ENCODE results near the gene ATP1A1.

Gene ATP1A1

DNA sequence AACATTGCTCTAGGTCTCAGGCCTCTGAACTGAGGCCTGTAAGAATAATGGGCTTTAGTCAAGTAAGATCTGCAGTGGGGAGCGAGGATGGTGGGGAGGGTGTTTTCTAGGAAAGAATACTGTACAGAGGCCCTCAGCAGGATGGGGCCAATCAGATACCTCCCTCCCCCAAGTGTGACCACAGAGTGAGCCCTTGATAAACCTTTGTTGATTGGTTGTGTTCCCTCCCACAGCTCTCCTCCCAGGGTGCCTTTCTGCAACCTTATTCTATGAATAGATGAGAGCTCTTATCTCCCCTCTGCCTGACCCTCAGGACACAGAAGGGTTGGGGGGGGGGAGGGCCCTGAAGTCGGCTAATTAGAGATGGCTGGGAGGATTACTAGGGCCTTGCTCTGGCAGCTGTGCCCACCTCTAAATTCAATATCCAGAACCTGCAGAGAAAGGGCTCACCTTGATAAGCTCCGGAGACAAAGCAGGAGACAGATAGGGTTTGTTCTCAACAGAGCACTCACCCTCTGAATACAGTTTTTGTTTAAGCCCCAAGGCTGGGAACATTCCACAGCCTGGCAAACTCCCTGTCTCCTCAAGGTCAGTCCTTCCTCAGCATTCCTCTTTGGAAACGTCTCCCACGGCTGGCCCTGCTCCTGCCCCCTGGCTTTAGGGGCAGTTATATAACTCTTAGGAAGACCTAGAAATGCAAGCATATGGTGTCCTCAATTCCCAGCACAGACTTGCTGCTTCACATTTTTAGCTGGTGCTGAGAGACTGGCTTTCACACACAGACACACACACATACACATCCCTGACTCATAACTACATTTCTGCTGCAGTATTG is 42.9 kb downstream of the ATP1A1 start:
- DNase-seq: no peak

DNA sequence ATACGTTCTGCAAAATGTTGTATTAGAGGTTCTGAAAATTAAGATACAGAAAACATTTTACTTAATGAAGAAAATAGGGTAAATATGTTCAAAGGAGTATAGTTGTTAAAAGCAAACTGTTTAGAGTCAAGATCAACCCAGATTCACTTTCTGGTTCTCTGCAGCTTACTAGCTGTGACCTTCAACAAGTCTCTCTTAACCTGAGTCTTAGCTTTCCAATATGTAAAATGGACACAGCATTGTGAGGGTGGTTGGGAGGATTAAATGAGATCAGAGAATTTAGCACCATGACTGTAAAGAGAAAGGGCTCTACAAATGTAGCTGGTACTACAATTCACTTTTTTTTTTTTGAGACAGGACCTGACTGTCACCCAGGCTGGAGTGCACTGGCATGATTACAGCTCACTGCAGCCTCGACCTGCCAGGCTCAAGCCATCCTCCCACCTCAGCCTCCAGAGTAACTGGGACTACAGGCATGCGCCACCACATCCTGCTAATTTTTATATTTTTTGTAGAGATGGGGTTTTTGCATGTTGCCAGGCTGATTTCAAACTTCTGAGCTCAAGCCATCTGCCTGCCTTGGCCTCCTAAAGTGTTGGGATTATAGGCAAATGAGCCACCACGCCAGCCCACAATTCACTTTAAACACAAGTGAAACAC is 43.9 kb downstream of the ATP1A1 start:
- no peak for DNase-seq

DNA sequence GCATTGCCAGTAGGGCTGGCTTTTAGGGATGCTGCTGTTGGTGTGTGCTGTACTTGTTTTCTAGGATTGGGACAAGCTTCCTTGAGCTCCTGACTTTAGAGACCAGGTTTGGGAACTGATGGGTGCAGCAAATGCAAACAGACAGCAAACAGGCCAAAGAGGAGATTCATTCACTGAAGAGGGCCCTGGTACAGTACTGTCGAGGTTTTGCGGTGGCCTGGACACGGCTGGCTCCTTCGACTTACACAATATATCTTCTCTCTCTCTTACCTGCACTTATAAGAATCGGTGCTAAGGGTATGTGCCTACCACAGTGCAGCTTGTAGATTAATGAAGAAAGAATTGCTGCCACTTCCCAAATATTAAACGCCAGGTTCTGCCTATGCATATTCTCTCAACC is 44.6 kb downstream of the ATP1A1 start:
- DNase-seq: no peak

- peak; percentile 84 to 87 for DNase-seq
Observed at GRCh38 chr1:116418091-116418830, 45.2 kb downstream of the ATP1A1 start.

- no peak for DNase-seq
Observed at GRCh38 chr1:116420417-116421200, 47.6 kb downstream of the ATP1A1 start.

DNA sequence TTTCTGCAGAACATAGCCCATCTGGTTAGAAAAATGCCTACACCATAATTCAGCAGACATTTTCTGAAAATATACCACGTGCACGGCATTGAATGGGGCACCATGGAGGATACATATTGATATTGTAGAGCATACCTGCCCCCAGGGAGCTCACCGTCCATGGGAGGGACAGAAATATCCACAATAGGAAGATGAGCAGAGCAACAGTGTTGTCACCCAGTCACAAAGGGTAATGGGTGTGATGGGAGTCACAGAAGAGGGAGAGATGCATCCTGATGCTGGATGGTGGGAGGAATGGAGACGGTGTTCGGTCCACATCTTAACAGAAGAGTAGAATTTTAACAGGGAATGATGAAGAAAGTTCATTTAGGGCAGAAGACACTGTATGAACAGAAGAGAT is 51.4 kb downstream of the ATP1A1 start:
- DNase-seq: no peak

DNA sequence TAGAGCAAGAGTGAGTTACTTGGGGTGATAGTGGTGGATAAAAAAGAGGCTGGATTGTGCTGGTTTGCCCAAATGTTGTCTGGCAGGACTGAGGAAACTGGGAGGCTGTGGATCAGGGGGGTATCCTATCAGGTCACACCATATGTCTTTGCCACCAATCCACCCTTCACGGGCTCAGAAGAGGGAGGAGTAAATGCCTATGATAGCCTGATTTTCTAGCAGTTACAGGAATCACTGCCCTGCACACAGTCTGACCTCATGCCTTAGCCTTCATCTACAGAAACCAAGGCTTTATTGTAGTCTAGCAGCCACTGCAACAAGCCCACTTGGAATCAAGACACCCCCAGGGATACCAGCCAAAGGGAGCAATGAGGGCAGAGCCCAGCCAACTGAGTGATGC is 51.8 kb downstream of the ATP1A1 start:
- DNase-seq: no peak

- no peak for DNase-seq
Observed at GRCh38 chr1:116425987-116426386, 52.9 kb downstream of the ATP1A1 start.

DNA sequence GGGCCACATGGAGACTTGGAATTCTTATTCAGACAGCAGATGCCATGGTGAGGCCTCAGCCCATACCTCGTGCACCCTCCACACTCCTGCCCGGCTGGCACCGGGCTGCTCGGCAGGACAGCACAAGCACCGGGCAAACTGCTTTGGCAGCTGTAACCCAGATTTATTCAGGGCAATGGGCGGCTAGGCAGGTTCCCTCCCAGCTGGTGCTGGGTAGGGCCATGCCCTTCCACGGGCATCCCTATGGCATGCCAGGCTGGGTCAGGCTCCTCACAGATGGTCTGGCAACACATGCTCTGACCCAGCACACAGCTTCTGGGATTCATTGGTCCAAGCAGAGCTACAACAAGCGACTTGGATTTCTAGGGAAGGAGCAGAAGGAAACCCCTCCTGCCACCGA is 53.4 kb downstream of the ATP1A1 start:
- DNase-seq: no peak

DNA sequence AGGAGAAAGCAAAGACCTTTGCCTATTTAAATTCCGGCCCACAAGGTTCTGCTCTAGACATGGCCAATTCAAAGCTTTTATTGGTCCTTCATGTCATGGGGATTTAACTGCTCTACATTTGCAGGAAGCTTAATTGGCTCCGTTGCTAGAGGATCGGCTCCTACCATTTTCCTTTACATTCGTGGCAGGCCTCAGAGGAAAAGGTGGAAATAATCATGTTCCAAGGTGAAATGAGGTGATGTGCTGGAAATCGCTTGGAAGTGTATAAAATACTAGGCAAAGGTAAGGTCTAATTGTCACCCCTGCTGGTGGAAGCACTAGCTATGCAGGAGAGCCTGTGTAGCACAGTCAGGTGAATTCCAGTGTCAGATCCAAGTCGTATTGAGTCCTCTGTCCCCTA is 55.5 kb downstream of the ATP1A1 start:
- no peak for DNase-seq

DNA sequence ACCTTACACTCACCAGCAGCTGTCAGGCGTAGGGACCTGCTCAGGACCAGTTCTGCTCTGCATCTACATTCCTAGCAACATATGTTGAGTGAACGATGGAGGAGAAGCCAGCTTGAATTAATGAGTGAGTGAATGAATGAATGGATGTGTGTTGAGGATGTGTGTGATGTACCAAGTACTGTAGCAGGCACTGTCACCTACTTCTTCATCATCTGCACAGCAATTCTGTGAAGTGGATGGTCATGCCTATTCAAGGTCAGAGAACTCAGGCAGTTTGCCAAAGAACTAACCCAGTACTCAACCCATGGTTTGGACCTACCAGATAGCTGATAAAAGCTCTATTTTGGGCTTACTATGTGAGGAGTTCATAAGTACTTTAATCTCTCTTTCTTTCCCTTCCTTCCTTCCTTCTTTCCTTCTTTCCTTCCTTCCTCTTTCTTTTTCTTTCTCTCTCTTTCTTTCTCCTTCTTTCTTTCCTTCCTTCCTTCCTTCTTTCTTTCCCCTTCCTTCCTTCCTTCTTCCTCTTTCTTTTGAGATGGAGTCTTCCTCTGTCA is 56.9 kb downstream of the ATP1A1 start:
- DNase-seq: no peak

- no peak for DNase-seq
Observed at GRCh38 chr1:116431870-116432500, 58.9 kb downstream of the ATP1A1 start.

DNA sequence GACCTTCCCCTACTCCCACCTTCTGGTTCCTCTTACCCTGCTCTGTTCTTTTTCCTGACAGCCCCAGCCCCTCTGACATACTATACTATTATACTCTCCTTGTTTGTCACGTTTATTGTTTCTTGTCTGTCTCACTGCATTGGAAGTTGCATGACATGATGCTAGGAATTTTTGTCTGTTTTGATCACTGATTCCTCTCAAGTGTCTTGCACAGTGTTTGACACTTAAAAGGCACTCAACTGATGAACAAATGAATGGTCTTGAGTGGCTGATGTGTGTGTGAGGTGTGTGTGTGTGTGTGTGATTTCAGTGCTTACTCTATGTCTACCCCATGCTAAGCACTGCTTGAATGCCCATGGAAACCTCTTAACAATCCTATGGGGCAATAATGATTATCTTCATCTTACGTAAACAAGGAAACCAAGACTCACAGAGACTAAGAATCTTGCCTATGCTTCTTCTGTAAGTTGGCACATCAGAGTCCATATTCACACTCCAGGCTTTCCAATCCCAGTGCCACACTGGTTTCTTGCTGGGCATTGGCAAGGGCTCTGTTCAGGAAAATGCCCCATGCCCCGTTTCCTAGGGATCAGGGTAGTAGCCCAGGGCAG is 59.7 kb downstream of the ATP1A1 start:
- DNase-seq: no peak

DNA sequence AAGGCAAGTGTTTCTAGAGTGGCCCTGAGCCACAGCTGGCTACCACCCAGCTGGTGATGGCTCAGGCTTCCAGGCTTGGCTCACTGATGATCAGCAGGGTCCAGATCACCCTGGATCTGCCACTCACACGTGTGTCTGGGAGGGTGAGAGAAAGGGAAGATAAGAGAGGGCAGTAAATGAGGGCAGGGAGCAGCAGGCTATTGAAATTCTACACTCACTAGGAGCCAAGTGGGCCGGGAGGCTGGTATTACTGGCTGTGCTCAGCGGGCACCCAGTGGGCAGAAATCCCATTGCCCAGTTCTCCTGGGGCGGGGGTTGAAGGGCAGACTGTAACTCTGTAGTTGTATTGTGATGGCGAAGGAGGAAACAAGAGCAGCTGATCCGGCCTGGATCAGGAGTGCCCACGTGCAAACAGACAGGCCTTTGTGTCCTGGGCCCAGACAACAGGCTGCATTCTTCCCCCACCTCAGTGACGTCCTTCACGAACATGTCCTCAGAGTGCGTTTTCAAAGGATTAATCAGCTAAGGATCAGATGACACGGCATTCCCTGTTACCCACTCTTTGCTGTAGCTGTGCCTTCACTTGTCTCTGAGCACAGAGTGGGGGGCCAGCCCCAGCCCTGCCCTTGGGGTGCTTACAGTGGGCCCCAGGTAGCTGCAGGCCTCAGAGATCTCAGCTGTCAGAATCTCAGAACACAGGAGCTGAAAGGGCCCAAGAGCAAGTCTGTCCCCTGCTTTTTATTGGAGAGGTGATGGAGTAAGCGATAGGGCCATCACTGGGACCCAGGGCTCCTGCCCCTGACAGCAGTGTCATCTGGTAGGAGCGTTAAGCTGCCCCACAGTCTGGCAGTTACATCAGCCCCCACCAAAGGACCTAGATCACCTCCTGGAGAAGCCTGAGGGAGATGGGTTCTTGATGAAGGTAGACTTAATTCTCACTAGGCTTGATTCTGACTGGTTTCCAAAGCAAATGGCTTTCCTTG is 60.5 kb downstream of the ATP1A1 start:
- DNase-seq: peak in 1 of 2 experiments; percentile 21

- no peak for DNase-seq
Observed at GRCh38 chr1:116434849-116435248, 61.8 kb downstream of the ATP1A1 start.

DNA sequence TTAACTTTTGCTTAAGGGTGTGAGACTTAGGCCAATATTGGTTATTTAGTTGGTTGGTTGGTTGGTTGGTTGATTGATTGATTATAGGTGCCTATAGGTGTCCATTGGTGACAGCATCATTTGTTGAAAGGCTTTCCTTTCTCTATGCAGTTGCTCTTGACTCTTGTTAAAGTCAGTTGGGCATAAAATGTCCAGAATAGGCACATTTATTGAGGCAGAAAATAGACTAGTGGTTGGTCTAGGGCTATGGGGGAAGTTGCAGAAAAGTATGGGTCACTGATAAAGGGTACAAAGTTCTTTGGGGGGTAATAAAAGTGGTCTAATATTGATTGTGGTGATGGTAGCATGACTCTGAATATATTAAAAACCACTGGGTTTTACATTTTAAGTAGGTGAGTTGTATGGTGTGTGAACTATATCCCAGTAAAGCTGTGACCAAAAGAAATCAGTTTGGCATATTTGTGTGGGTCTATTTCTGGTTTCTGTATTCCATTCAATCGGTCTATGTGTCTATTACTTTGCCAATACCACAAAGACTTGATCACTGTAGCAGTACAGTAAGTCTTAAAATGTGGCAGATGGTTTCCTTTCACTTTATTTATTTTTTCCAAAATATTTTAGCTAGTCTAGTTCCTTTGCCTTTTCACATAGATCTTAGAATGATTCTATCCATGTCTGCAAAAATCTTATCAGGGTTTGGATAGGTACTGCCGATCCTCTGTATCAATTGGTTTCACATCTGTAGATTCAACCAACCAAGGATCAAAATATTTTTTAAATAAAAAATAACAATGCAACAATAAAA is 63.0 kb downstream of the ATP1A1 start:
- DNase-seq: no peak

GRCh38 chr1:116436611-116436970 is 63.5 kb downstream of the ATP1A1 start:
- no peak for DNase-seq

DNA sequence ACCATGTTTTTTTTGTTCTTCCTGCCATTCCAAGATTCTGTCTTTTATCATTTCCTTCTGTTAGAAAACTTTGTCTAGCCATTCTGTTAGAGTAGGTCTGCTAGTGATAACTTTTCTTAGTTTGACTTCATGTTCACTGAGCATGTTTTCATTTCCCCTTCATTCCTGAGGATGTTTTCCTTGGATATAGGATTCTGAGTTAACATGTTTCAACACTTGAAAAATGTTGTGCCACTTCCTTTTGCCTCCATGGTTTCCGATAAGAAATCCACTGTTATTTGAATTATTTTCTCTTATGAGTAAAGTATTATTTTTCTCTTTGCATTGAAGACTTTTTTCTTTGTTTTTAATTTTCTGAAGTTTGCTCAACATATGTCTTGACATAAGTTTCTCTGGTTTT is 66.7 kb downstream of the ATP1A1 start:
- no peak for DNase-seq

- no peak for DNase-seq
Observed at GRCh38 chr1:116440731-116441130, 67.7 kb downstream of the ATP1A1 start.

- no peak for DNase-seq
Observed at GRCh38 chr1:116445534-116445933, 72.5 kb downstream of the ATP1A1 start.

All from SHP77 (cell line).